Measurements from ENCODE around the gene RTEL1. TPM values are rescaled to one million over a fixed set of nuclear protein-coding genes. Genes with fewer than 3 reads are reported as not detected.

Gene RTEL1
- total RNA-seq, 2 experiments from 2014 or later, result 37.4 to 39.1 TPM

GRCh38 chr20:63675681-63676368 is 17.7 kb downstream of the RTEL1 start:
- no peak overlapping the region for H3K4me3 Mint-ChIP-seq
- no peak for ATAC-seq
- no peak for TF ChIP-seq CTCF (IDR thresholded peaks at IDR 0.05)
- no peaks in the 10 kb centered on the region for H3K4me1 Mint-ChIP-seq (ENCODE audit: low read depth)
- H3K36me3 Mint-ChIP-seq (ENCODE audit: low read depth), result peaks cover 26% of the 10 kb centered on the region
- no peaks in the 10 kb centered on the region for H3K9me3 Mint-ChIP-seq
- ChIA-PET CTCF (no interaction called here), POLR2A (no interaction called here)
- H3K27ac Mint-ChIP-seq, result no peak overlapping the region
- intact Hi-C loops (cut with micrococcal nuclease), result no loop called here
- H3K27me3 Mint-ChIP-seq, result no peaks in the 10 kb centered on the region
- no peak for DNase-seq

- H3K9me3 Mint-ChIP-seq, result no peaks in the 10 kb centered on the region
- DNase-seq, result no peak
- H3K4me1 Mint-ChIP-seq (ENCODE audit: low read depth), result peaks cover 2% of the 10 kb centered on the region
- no peak for TF ChIP-seq CTCF (IDR thresholded peaks at IDR 0.05)
- no peak for ATAC-seq
- no peaks in the 10 kb centered on the region for H3K27me3 Mint-ChIP-seq
- peaks cover 22% of the 10 kb centered on the region for H3K36me3 Mint-ChIP-seq (ENCODE audit: low read depth)
- POLR2A ChIA-PET, result no interaction called here
- no peak overlapping the region for H3K4me3 Mint-ChIP-seq
- H3K27ac Mint-ChIP-seq, result no peak overlapping the region
- intact Hi-C loops (cut with micrococcal nuclease), result no loop called here
- CTCF ChIA-PET, result no interaction called here
Observed at GRCh38 chr20:63678071-63678470, 20.0 kb downstream of the RTEL1 start.

GRCh38 chr20:63678667-63679465 is 20.8 kb downstream of the RTEL1 start:
- H3K4me1 Mint-ChIP-seq (ENCODE audit: low read depth), result peaks cover 5% of the 10 kb centered on the region
- H3K36me3 Mint-ChIP-seq (ENCODE audit: low read depth), result peaks cover 22% of the 10 kb centered on the region
- ATAC-seq (no peak), DNase-seq (no peak)
- ChIA-PET CTCF (no interaction called here), POLR2A (no interaction called here)
- H3K27ac Mint-ChIP-seq, result no peak overlapping the region
- H3K27me3 Mint-ChIP-seq, result no peaks in the 10 kb centered on the region
- no peak for TF ChIP-seq CTCF (IDR thresholded peaks at IDR 0.05)
- intact Hi-C loops (cut with micrococcal nuclease), result no loop called here
- no peaks in the 10 kb centered on the region for H3K9me3 Mint-ChIP-seq
- H3K4me3 Mint-ChIP-seq, result no peak overlapping the region

- POLR2A ChIA-PET, result no interaction called here
- no peak for DNase-seq
- H3K4me3 Mint-ChIP-seq, result no peak overlapping the region
- CTCF ChIA-PET, result no interaction called here
- H3K36me3 Mint-ChIP-seq (ENCODE audit: low read depth), result peaks cover 23% of the 10 kb centered on the region
- intact Hi-C loops (cut with micrococcal nuclease), result no loop called here
- no peaks in the 10 kb centered on the region for H3K27me3 Mint-ChIP-seq
- no peak overlapping the region for H3K27ac Mint-ChIP-seq
- no peaks in the 10 kb centered on the region for H3K9me3 Mint-ChIP-seq
- peaks cover 8% of the 10 kb centered on the region for H3K4me1 Mint-ChIP-seq (ENCODE audit: low read depth)
- no peak for ATAC-seq
- no peak for TF ChIP-seq CTCF (IDR thresholded peaks at IDR 0.05)
Observed at GRCh38 chr20:63679799-63680305, 21.7 kb downstream of the RTEL1 start.

GRCh38 chr20:63680427-63680826 is 22.3 kb downstream of the RTEL1 start:
- no peaks in the 10 kb centered on the region for H3K27me3 Mint-ChIP-seq
- TF ChIP-seq CTCF (IDR thresholded peaks at IDR 0.05), result no peak
- no peak overlapping the region for H3K4me3 Mint-ChIP-seq
- CTCF ChIA-PET, result no interaction called here
- H3K36me3 Mint-ChIP-seq (ENCODE audit: low read depth), result peaks cover 20% of the 10 kb centered on the region
- H3K9me3 Mint-ChIP-seq, result no peaks in the 10 kb centered on the region
- no peak for ATAC-seq
- no peak for DNase-seq
- H3K27ac Mint-ChIP-seq, result no peak overlapping the region
- peaks cover 8% of the 10 kb centered on the region for H3K4me1 Mint-ChIP-seq (ENCODE audit: low read depth)
- POLR2A ChIA-PET, result interaction anchor here (0.6 to 1.0 kb wide), 2 partner anchors 19 to 79 kb away, joined by 3 to 5 read pairs; no protein-coding TSS in a partner anchor
- intact Hi-C loops (cut with micrococcal nuclease), result no loop called here
